H9 (cell line): Measurements from ENCODE around the gene DCDC2C. TPM values are rescaled to one million over a fixed set of nuclear protein-coding genes. Genes with fewer than 3 reads are reported as not detected.

Source experiments
- DNase-seq: peaks from one replicate; pipeline ENCODE4 v3.0.0-alpha.2; 2017
- H2AFZ ChIP-seq: one replicate; pipeline ENCODE4 v1.6.1; 2013; ENCODE audit warnings: mild to moderate bottlenecking, low read length, control low read depth, moderate library complexity
- H2AK5ac ChIP-seq: 2 replicates; pipeline ENCODE4 v1.6.1; 2013; ENCODE audit warnings: low read length, control low read depth, mixed read lengths; ENCODE audit not compliant: insufficient read length
- H2BK120ac ChIP-seq: one replicate; pipeline ENCODE4 v1.6.1; 2013; ENCODE audit warnings: low read depth, mild to moderate bottlenecking, low read length, control low read depth, inconsistent platforms; ENCODE audit not compliant: poor library complexity, severe bottlenecking
- H2BK12ac ChIP-seq: 2 replicates; pipeline ENCODE4 v1.6.1; 2013; ENCODE audit warnings: low read length, control low read depth, mixed read lengths, low read depth; ENCODE audit not compliant: insufficient read length
- H2BK15ac ChIP-seq: 2 replicates; pipeline ENCODE4 v1.6.1; 2013; ENCODE audit warnings: low read depth, low read length, control low read depth
- H2BK20ac ChIP-seq: one replicate; pipeline ENCODE4 v1.6.1; 2013; ENCODE audit warnings: low read depth, mild to moderate bottlenecking, low read length, control low read depth, inconsistent platforms; ENCODE audit not compliant: poor library complexity, severe bottlenecking
- H2BK5ac ChIP-seq: 2 replicates; pipeline ENCODE4 v1.6.1; 2013; ENCODE audit warnings: low read length, control low read depth, mixed read lengths; ENCODE audit not compliant: insufficient read length
- H3K14ac ChIP-seq: 2 replicates; pipeline ENCODE4 v1.6.1; 2013; ENCODE audit warnings: low read length, control low read depth; ENCODE audit not compliant: insufficient read depth
- H3K18ac ChIP-seq: 2 replicates; pipeline ENCODE4 v1.6.1; 2013; ENCODE audit warnings: low read depth, mild to moderate bottlenecking, mixed read lengths, low read length, control low read depth; ENCODE audit not compliant: insufficient read length
- H3K23ac ChIP-seq: 2 replicates; pipeline ENCODE4 v1.6.1; 2013; ENCODE audit warnings: low read length, control low read depth, mixed read lengths, low read depth; ENCODE audit not compliant: insufficient read length
- H3K23me2 ChIP-seq: 2 replicates; pipeline ENCODE4 v1.6.1; 2013; ENCODE audit warnings: low read depth, mild to moderate bottlenecking, mixed read lengths, low read length, control low read depth; ENCODE audit not compliant: insufficient read length, poor library complexity, severe bottlenecking
- H3K27ac ChIP-seq: 2 replicates; pipeline ENCODE4 v1.5.1; 2013; ENCODE audit warnings: low read length, control low read depth, mixed read lengths, low read depth; ENCODE audit not compliant: insufficient read length
- H3K27me3 ChIP-seq: 2 replicates; pipeline ENCODE4 v1.6.1; 2013; ENCODE audit warnings: low read length, control low read depth, inconsistent platforms; ENCODE audit not compliant: insufficient read depth
- H3K4ac ChIP-seq: 2 replicates; pipeline ENCODE4 v1.6.1; 2013; ENCODE audit warnings: low read depth, mild to moderate bottlenecking, control low read depth, inconsistent platforms, low read length, moderate library complexity
- H3K4me1 ChIP-seq: 2 replicates; pipeline ENCODE4 v1.6.1; 2013; ENCODE audit warnings: low read length, control low read depth, inconsistent platforms; ENCODE audit not compliant: insufficient read depth
- H3K4me2 ChIP-seq: 2 replicates; pipeline ENCODE4 v1.6.1; 2013; ENCODE audit warnings: low read length, control low read depth, mixed read lengths; ENCODE audit not compliant: insufficient read length, insufficient read depth
- H3K56ac ChIP-seq: 2 replicates; pipeline ENCODE4 v1.6.1; 2013; ENCODE audit warnings: low read depth, mild to moderate bottlenecking, mixed read lengths, low read length, control low read depth; ENCODE audit not compliant: insufficient read length
- H3K79me1 ChIP-seq: 2 replicates; pipeline ENCODE4 v1.6.1; 2013; ENCODE audit warnings: low read depth, mild to moderate bottlenecking, moderate library complexity, low read length, control low read depth, inconsistent platforms; ENCODE audit not compliant: insufficient read depth, poor library complexity, severe bottlenecking
- H3K79me2 ChIP-seq: 2 replicates; pipeline ENCODE4 v1.6.1; 2013; ENCODE audit warnings: low read length, control low read depth, inconsistent platforms; ENCODE audit not compliant: insufficient read depth
- H3K9ac ChIP-seq: 2 replicates; pipeline ENCODE4 v1.6.1; 2013; ENCODE audit warnings: low read length, control low read depth, mixed read lengths; ENCODE audit not compliant: insufficient read length; ENCODE audit errors: extremely low read depth
- H3K9me3 ChIP-seq: one replicate; pipeline ENCODE4 v1.6.1; 2013; ENCODE audit warnings: low read depth, low read length, inconsistent platforms; ENCODE audit not compliant: control insufficient read depth
- H3T11ph ChIP-seq: one replicate; pipeline ENCODE4 v1.6.1; 2013; ENCODE audit warnings: mild to moderate bottlenecking, low read length, control low read depth, inconsistent platforms
- H4K20me1 ChIP-seq: one replicate; pipeline ENCODE4 v1.6.1; 2013; ENCODE audit not compliant: control insufficient read depth, insufficient read length, insufficient read depth
- H4K5ac ChIP-seq: 2 replicates; pipeline ENCODE4 v1.6.1; 2013; ENCODE audit warnings: low read depth, mild to moderate bottlenecking, mixed read lengths, low read length, control low read depth; ENCODE audit not compliant: insufficient read length
- H4K8ac ChIP-seq: replicated peaks from 2 replicates; pipeline ENCODE4 v1.6.1; 2013; ENCODE audit warnings: low read length, control low read depth, mixed read lengths, low read depth; ENCODE audit not compliant: insufficient read length
- H4K91ac ChIP-seq: 2 replicates; pipeline ENCODE4 v1.6.1; 2013; ENCODE audit warnings: low read depth, mild to moderate bottlenecking, moderate library complexity, mixed read lengths, low read length, control low read depth; ENCODE audit not compliant: insufficient read length
- H3K27ac Mint-ChIP-seq, 3 experiments: 2 replicates in 2 of 3; 3 replicates in 1 of 3; pipeline ENCODE4 v1.8.0; 2020 to 2021; ENCODE audit warnings: mixed read lengths in 3 of 3, mild to moderate bottlenecking in 1 of 3, moderate library complexity in 1 of 3
- H3K27me3 Mint-ChIP-seq: 2 replicates; pipeline ENCODE4 v1.8.0; 2021; ENCODE audit warnings: low read depth, mild to moderate bottlenecking, moderate library complexity, mixed read lengths
- H3K36me3 Mint-ChIP-seq, 3 experiments: 2 replicates in 2 of 3; 3 replicates in 1 of 3; pipeline ENCODE4 v1.8.0; 2020 to 2021; ENCODE audit warnings: low read depth in 3 of 3, mixed read lengths in 3 of 3; ENCODE audit not compliant: insufficient read depth in 1 of 3
- H3K4me1 Mint-ChIP-seq, 2 experiments: 2 replicates each; pipeline ENCODE4 v1.8.0; 2020; ENCODE audit warnings: mixed read lengths in 2 of 2
- H3K4me3 Mint-ChIP-seq, 2 experiments: 2 replicates in 1 of 2; 3 replicates in 1 of 2; pipeline ENCODE4 v1.8.0; 2020 to 2021; ENCODE audit warnings: mild to moderate bottlenecking in 2 of 2, mixed read lengths in 2 of 2, moderate library complexity in 1 of 2
- H3K9me3 Mint-ChIP-seq, 2 experiments: 2 replicates in 1 of 2; 3 replicates in 1 of 2; pipeline ENCODE4 v1.8.0; 2020; ENCODE audit warnings: mild to moderate bottlenecking in 2 of 2, mixed read lengths in 2 of 2, moderate library complexity in 1 of 2
- WGBS: extraction: QIAGEN DNeasy Blood & Tissue Kit; methylation state at CpG from one replicate; pipeline ENCODE4 v1.1.7; 2013; ENCODE audit warnings: missing lambda C conversion rate, low lambda C conversion rate, mixed read lengths; ENCODE audit not compliant: insufficient read length; ENCODE audit errors: extremely low coverage; 5-methylcytosine and 5-hydroxymethylcytosine counted together
- total RNA-seq: library from RNA; stranded (reverse); gene quantifications from 2 replicates; pipeline ENCODE4 v1.2.1, GENCODE V29; 2021
- TF ChIP-seq, protein P1 (sequence below): fragments of 200-600 bp; sonication (generic); conservative IDR thresholded peaks from 3 replicates; pipeline ENCODE4 v1.8.0; 2021; ENCODE audit warnings: antibody characterized with exemption, mild to moderate bottlenecking

DCDC2C gene
- total RNA-seq, 1 experiment from 2014 or later = not detected

DNA sequence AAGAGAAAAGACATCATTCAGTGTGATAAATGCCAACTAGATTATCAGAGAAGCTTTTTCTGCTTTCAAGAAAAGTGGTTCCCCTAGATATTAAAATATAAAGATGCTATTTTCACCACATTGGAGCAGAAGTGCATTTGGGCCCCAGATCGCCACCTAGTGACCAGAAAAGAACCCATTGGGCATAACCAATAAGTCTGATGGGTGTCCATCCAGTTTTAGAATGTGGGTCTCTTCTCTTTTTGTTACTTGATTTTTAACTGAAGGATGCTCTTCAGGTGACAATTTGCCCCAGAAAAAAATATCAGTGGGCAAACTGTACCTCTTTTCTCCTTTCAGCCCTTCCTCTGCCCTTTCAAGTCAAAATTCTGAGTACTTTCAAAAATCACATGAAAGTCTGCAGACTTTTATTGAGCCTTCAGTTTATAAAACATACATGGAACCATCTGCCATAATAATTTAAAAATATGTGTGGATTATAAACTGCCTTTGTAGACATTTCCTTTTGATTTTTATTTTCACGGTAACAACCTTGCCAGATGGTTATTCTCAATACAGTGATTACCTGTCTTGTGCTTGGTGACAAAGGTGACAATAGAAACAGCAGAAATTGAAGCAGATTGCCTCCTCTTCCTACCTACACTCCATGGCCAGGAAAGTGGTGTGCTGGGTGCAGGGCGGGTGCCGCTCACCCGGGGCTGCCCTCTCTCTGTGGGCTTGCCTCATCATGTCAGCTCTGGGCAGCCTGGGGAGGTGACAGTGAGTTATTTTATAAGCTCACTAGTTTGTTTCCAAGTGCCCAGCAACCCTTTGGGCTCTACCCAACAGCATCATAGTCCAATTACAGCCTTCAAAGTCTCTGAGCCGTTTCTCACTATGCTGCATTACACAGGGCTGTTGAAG, 124.5 kb downstream of the DCDC2C start:
- Histone ChIP-seq H3T11ph (no peak overlapping the region), H3K4me2 (no peak overlapping the region), H2BK12ac (no peak overlapping the region), H3K4ac (no peak overlapping the region), H4K20me1 (no peaks in the 10 kb centered on the region), H4K91ac (no peak overlapping the region), H4K5ac (no peak overlapping the region), H3K14ac (no peak overlapping the region), H2AFZ (no peak overlapping the region), H3K56ac (no peak overlapping the region), H3K23me2 (no peaks in the 10 kb centered on the region), H3K27me3 (no peaks in the 10 kb centered on the region), H4K8ac (no peak overlapping the region), H2BK20ac (no peak overlapping the region), H3K4me1 (no peaks in the 10 kb centered on the region), H3K18ac (no peak overlapping the region), H3K79me2 (no peaks in the 10 kb centered on the region), H2BK15ac (no peak overlapping the region), H3K9me3 (no peaks in the 10 kb centered on the region), H3K27ac (no peak overlapping the region), H3K9ac (no peak overlapping the region), H3K23ac (no peak overlapping the region), H3K79me1 (no peaks in the 10 kb centered on the region), H2BK5ac (no peak overlapping the region), H2AK5ac (no peak overlapping the region), H2BK120ac (no peak overlapping the region)
- peaks cover 2% of the 10 kb centered on the region; the same call in 1 of the 2 replicates for H3K27me3 Mint-ChIP-seq
- no peaks in the 10 kb centered on the region for H3K4me1 Mint-ChIP-seq
- no CpG with 5 or more reads among the region's 6 CpGs for WGBS
- H3K4me3 Mint-ChIP-seq = no peak overlapping the region
- H3K9me3 Mint-ChIP-seq = peaks cover 0 to 5% of the 10 kb centered on the region in 2 experiments; a peak in 1 of 5 replicates
- no peak overlapping the region for H3K27ac Mint-ChIP-seq
- H3K36me3 Mint-ChIP-seq = no peaks in the 10 kb centered on the region; a peak in 1 of 7 replicates
- DNase-seq = no peak
- TF ChIP-seq, protein P1, sequence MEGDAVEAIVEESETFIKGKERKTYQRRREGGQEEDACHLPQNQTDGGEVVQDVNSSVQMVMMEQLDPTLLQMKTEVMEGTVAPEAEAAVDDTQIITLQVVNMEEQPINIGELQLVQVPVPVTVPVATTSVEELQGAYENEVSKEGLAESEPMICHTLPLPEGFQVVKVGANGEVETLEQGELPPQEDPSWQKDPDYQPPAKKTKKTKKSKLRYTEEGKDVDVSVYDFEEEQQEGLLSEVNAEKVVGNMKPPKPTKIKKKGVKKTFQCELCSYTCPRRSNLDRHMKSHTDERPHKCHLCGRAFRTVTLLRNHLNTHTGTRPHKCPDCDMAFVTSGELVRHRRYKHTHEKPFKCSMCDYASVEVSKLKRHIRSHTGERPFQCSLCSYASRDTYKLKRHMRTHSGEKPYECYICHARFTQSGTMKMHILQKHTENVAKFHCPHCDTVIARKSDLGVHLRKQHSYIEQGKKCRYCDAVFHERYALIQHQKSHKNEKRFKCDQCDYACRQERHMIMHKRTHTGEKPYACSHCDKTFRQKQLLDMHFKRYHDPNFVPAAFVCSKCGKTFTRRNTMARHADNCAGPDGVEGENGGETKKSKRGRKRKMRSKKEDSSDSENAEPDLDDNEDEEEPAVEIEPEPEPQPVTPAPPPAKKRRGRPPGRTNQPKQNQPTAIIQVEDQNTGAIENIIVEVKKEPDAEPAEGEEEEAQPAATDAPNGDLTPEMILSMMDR = peak; percentile 81
